ENCODE data around the gene SEMA6B. TPM values are rescaled to one million over a fixed set of nuclear protein-coding genes. Genes with fewer than 3 reads are reported as not detected.
A peak's percentile ranks its signal among the peaks of the same experiment; 100 is the strongest.

Gene SEMA6B
- total and polyA plus RNA-seq, 10 donors, result 5.5 to 85.0 (median 46.5) TPM

GRCh38 chr19:4493929-4494690 is 65.4 kb downstream of the SEMA6B start:
- no peak overlapping the region for H3K4me3 ChIP-seq
- DNase-seq, result no peak
- TF ChIP-seq POLR2AphosphoS5 (IDR thresholded peaks at IDR 0.05), result peak in 1 of 3 donors; percentile 8
- TF ChIP-seq CTCF (IDR thresholded peaks at IDR 0.05 in 8 of 11, conservative IDR thresholded peaks at IDR 0.05 in 3 of 11), result no peak
- no peak for TF ChIP-seq POLR2A (IDR thresholded peaks at IDR 0.05)
- H3K27ac ChIP-seq, result no peak overlapping the region
- WGBS, 5 donors, result 93 to 98% (median 95%) methylated on average over 55 to 61 of the region's 61 CpGs
- no peaks in the 10 kb centered on the region for H3K27me3 ChIP-seq (replicated peaks in 1 of 7)
- no peaks in the 10 kb centered on the region for H3K4me1 ChIP-seq
- H3K36me3 ChIP-seq, result peaks cover 0 to 94% (median 78%) of the 10 kb centered on the region in 6 donors
- H3K9me3 ChIP-seq, result no peaks in the 10 kb centered on the region
- intact Hi-C loops (cut with DNase I; ENCODE audit: low total_unique reads), result no loop called here

- H3K4me1 ChIP-seq, result no peaks in the 10 kb centered on the region
- peaks cover 0 to 94% (median 77%) of the 10 kb centered on the region in 6 donors for H3K36me3 ChIP-seq
- DNase-seq, result no peak
- TF ChIP-seq POLR2AphosphoS5 (IDR thresholded peaks at IDR 0.05) (no peak), POLR2A (IDR thresholded peaks at IDR 0.05) (no peak), CTCF (IDR thresholded peaks at IDR 0.05 in 8 of 11, conservative IDR thresholded peaks at IDR 0.05 in 3 of 11) (no peak)
- 84 to 94% (median 93%) methylated on average over 28 to 41 of the region's 41 CpGs for WGBS, 5 donors
- H3K27me3 ChIP-seq (replicated peaks in 1 of 7), result no peaks in the 10 kb centered on the region
- no peak overlapping the region for H3K4me3 ChIP-seq
- intact Hi-C loops (cut with DNase I; ENCODE audit: low total_unique reads), result no loop called here
- H3K9me3 ChIP-seq, result no peaks in the 10 kb centered on the region
- H3K27ac ChIP-seq, result no peak overlapping the region
These were observed 66.2 kb downstream of the SEMA6B start for GRCh38 chr19:4493104-4493928.

Other genes starting within 250 kb of the SEMA6B start
- 1 to 10 TPM in 4 of 7 donors, under 1 TPM in 2, not detected in 1; 0.79 to 5.1 (median 1.6) TPM for gene STAP2, start 220.9 kb downstream of the SEMA6B start, total RNA-seq
- 1 to 10 TPM; 2.1 to 2.9 (median 2.5) TPM for gene STAP2, start 220.9 kb downstream of the SEMA6B start, polyA plus RNA-seq
- 10 to 100 TPM in 4 of 7 donors, 1 to 10 TPM in 3; 6.4 to 24.2 (median 13.8) TPM for gene MPND, start 216.1 kb downstream of the SEMA6B start, total RNA-seq
- 10 to 100 TPM; 17.1 to 24.0 (median 17.9) TPM for gene MPND, start 216.1 kb downstream of the SEMA6B start, polyA plus RNA-seq
- 10 to 100 TPM; 37.2 to 77.4 (median 66.2) TPM for gene SH3GL1, start 159.1 kb downstream of the SEMA6B start, total RNA-seq
- 10 to 100 TPM; 26.1 to 44.0 (median 31.3) TPM for gene SH3GL1, start 159.1 kb downstream of the SEMA6B start, polyA plus RNA-seq
- 10 to 100 TPM in 5 of 7 donors, 1 to 10 TPM in 2; 9.4 to 17.9 (median 10.6) TPM for gene CHAF1A, start 157.0 kb downstream of the SEMA6B start, total RNA-seq
- gene CHAF1A, start 157.0 kb downstream of the SEMA6B start, polyA plus RNA-seq, result 1 to 10 TPM; 3.8 to 7.4 (median 5.7) TPM
- gene UBXN6, start 101.9 kb downstream of the SEMA6B start, total RNA-seq, result 100 to 1,000 TPM in 2 of 7 donors, 10 to 100 TPM in 5; 72.3 to 132 (median 89.8) TPM
- gene UBXN6, start 101.9 kb downstream of the SEMA6B start, polyA plus RNA-seq, result 100 to 1,000 TPM in 2 of 3 donors, 10 to 100 TPM in 1; 76.4 to 146 (median 123) TPM
- 10 to 100 TPM; 23.2 to 39.7 (median 29.4) TPM for gene HDGFL2, start 87.4 kb downstream of the SEMA6B start, total RNA-seq
- gene HDGFL2, start 87.4 kb downstream of the SEMA6B start, polyA plus RNA-seq, result 100 to 1,000 TPM in 1 of 3 donors, 10 to 100 TPM in 2; 25.3 to 136 (median 26.0) TPM
- gene PLIN4, start 41.2 kb downstream of the SEMA6B start, total RNA-seq, result 10 to 100 TPM in 1 of 7 donors, 1 to 10 TPM in 5, under 1 TPM in 1; 0.85 to 10.2 (median 4.5) TPM
- gene PLIN4, start 41.2 kb downstream of the SEMA6B start, polyA plus RNA-seq, result 1 to 10 TPM in 1 of 3 donors, under 1 TPM in 2; 0.27 to 1.2 (median 0.52) TPM
- 10 to 100 TPM in 4 of 7 donors, 1 to 10 TPM in 3; 2.4 to 18.4 (median 15.1) TPM for gene PLIN5, start 24.5 kb downstream of the SEMA6B start, total RNA-seq
- gene PLIN5, start 24.5 kb downstream of the SEMA6B start, polyA plus RNA-seq, result 1 to 10 TPM in 2 of 3 donors, under 1 TPM in 1; 0.82 to 2.2 (median 2.1) TPM
- 10 to 100 TPM in 6 of 7 donors, 1 to 10 TPM in 1; 9.6 to 54.0 (median 15.8) TPM for gene LRG1, start 19.6 kb downstream of the SEMA6B start, total RNA-seq
- 1 to 10 TPM; 1.7 to 5.6 (median 2.3) TPM for gene LRG1, start 19.6 kb downstream of the SEMA6B start, polyA plus RNA-seq
- gene TNFAIP8L1, start 79.8 kb upstream of the SEMA6B start, total RNA-seq, result 10 to 100 TPM; 21.6 to 39.8 (median 27.5) TPM
- gene TNFAIP8L1, start 79.8 kb upstream of the SEMA6B start, polyA plus RNA-seq, result 10 to 100 TPM; 12.5 to 36.7 (median 13.8) TPM
- gene MYDGF, start 110.7 kb upstream of the SEMA6B start, total RNA-seq, result 100 to 1,000 TPM in 1 of 7 donors, 10 to 100 TPM in 6; 39.7 to 100 (median 66.3) TPM
- gene MYDGF, start 110.7 kb upstream of the SEMA6B start, polyA plus RNA-seq, result 10 to 100 TPM; 39.0 to 72.5 (median 62.6) TPM
- gene DPP9, start 164.2 kb upstream of the SEMA6B start, total RNA-seq, result 10 to 100 TPM; 47.4 to 89.9 (median 69.7) TPM
- gene DPP9, start 164.2 kb upstream of the SEMA6B start, polyA plus RNA-seq, result 10 to 100 TPM; 22.8 to 44.8 (median 28.8) TPM
- 10 to 100 TPM; 10.3 to 18.2 (median 13.8) TPM for gene FEM1A, start 232.1 kb upstream of the SEMA6B start, total RNA-seq
- 1 to 10 TPM; 2.5 to 5.4 (median 3.3) TPM for gene FEM1A, start 232.1 kb upstream of the SEMA6B start, polyA plus RNA-seq

Measured in spleen (tissue), 11 donors.